Upper lobe of right lung (tissue), 1 donor: Measurements from ENCODE around the gene SUSD6. TPM values are rescaled to one million over a fixed set of nuclear protein-coding genes. Genes with fewer than 3 reads are reported as not detected.

Experiments
- ATAC-seq: fragments of 200-7000 bp; cut with Tn5 transposase; one replicate; pipeline ENCODE4 v1.9.1; 2020; ENCODE audit warnings: mild to moderate bottlenecking, moderate library complexity
- DNase-seq: peaks from one replicate; pipeline ENCODE4 v3.0.0-alpha.2; 2020
- H3K27ac ChIP-seq: fragments of 200-600 bp; one replicate; pipeline ENCODE4 v1.8.0; 2022
- H3K27me3 ChIP-seq: fragments of 200-600 bp; one replicate; pipeline ENCODE4 v1.8.0; 2022; ENCODE audit warnings: mild to moderate bottlenecking
- H3K36me3 ChIP-seq: fragments of 200-600 bp; one replicate; pipeline ENCODE4 v1.8.0; 2022
- H3K4me1 ChIP-seq: fragments of 200-600 bp; one replicate; pipeline ENCODE4 v1.8.0; 2022
- H3K4me3 ChIP-seq: fragments of 200-600 bp; one replicate; pipeline ENCODE4 v1.8.0; 2022; ENCODE audit warnings: mild to moderate bottlenecking
- H3K9me3 ChIP-seq: fragments of 200-600 bp; one replicate; pipeline ENCODE4 v1.8.0; 2022
- intact Hi-C: fragments of 100-400 bp; cut with DNase I; formaldehyde crosslinking; loops from one replicate; pipeline ENCODE4 v1.11.0; 2022
- total RNA-seq: library from RNA; stranded (reverse); fragmentation: NEBNext Ultra II Directional; extraction: Animal tissue kit (Norgen Biotek cat#: 25700); gene quantifications from one replicate; pipeline ENCODE4 v1.2.1, GENCODE V29; 2021
- TF ChIP-seq, protein P1 (sequence below): fragments of 200-600 bp; IDR thresholded peaks from one replicate; pipeline ENCODE4 v1.8.0; 2022; ENCODE audit warnings: antibody characterized with exemption
- donor health status: DM: no; HTN: yes; CAD: no; lungs with severe emphysema.

SUSD6 gene
- total RNA-seq, 1 donor from 2014 or later = 87.5 TPM

DNA sequence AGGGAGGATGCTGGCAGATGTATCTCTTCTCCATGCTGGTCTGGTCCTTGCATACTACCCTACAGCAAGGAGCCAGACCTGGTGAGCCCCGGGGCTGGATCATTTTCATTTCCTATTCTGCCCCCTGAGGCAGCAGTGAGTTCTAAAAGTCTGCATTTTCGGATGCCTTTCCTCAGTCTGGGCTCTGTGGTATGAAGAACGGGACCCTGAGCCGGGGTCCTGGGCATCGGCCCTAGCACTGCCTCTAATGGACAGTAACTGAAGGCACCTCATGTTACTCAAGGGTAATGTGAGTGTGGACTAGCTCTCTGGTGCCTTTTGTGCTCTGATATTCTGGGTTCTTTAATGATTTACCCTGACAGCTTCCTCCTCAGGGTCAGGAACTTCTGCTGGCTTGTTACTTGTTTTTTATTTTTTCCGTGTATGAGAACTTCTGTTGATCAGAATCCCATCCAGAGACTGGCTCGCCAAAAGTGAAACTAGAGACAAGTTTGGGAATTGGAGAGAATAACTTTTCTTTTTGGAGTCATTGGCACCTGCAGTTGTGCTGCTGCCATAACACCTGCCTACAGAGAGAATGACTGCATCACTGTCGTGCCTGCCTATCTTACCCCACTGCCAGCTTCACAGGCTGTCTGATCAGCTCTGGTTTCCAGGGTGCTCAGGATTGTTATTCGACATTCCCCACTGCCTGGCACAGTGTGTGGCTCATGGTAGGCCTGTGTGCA, 62.3 kb downstream of the SUSD6 start:
- ATAC-seq = peak; percentile 10
- no peaks in the 10 kb centered on the region for H3K9me3 ChIP-seq
- H3K4me1 ChIP-seq = peaks cover 72% of the 10 kb centered on the region
- no peak for DNase-seq
- no peak overlapping the region for H3K4me3 ChIP-seq
- H3K27me3 ChIP-seq = no peaks in the 10 kb centered on the region
- H3K27ac ChIP-seq = peak overlapping the region; percentile 51
- no peaks in the 10 kb centered on the region for H3K36me3 ChIP-seq
- TF ChIP-seq, protein P1, sequence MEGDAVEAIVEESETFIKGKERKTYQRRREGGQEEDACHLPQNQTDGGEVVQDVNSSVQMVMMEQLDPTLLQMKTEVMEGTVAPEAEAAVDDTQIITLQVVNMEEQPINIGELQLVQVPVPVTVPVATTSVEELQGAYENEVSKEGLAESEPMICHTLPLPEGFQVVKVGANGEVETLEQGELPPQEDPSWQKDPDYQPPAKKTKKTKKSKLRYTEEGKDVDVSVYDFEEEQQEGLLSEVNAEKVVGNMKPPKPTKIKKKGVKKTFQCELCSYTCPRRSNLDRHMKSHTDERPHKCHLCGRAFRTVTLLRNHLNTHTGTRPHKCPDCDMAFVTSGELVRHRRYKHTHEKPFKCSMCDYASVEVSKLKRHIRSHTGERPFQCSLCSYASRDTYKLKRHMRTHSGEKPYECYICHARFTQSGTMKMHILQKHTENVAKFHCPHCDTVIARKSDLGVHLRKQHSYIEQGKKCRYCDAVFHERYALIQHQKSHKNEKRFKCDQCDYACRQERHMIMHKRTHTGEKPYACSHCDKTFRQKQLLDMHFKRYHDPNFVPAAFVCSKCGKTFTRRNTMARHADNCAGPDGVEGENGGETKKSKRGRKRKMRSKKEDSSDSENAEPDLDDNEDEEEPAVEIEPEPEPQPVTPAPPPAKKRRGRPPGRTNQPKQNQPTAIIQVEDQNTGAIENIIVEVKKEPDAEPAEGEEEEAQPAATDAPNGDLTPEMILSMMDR = peak; percentile 15
- intact Hi-C loops = no loop called here

GRCh38 chr14:69674546-69675244, 63.3 kb downstream of the SUSD6 start:
- peaks cover 64% of the 10 kb centered on the region for H3K4me1 ChIP-seq
- intact Hi-C loops = no loop called here
- TF ChIP-seq, protein P1 = no peak
- no peak for DNase-seq
- peak overlapping the region; percentile 51 for H3K27ac ChIP-seq
- no peaks in the 10 kb centered on the region for H3K27me3 ChIP-seq
- H3K4me3 ChIP-seq = no peak overlapping the region
- no peak for ATAC-seq
- H3K36me3 ChIP-seq = no peaks in the 10 kb centered on the region
- H3K9me3 ChIP-seq = no peaks in the 10 kb centered on the region

DNA sequence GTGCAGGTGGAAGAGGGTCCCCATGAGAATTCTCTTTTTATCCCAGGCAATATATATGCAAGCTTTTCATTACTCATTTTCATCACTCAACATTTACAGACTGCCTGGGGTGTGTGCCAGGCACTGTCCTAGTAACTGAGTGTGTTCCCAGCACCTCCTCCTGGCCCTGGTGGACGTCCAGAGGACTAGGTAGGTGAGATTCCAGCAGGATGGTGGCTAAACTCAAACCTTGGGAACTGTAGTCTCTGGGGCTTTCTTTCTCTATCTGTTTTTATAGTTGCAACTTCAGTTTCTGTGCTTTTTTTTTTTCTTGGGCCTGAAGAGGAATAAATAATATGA, 63.8 kb downstream of the SUSD6 start:
- Histone ChIP-seq H3K4me1 (peaks cover 62% of the 10 kb centered on the region), H3K27ac (no peak overlapping the region), H3K4me3 (no peak overlapping the region), H3K9me3 (no peaks in the 10 kb centered on the region), H3K27me3 (no peaks in the 10 kb centered on the region), H3K36me3 (no peaks in the 10 kb centered on the region)
- intact Hi-C loops = no loop called here
- DNase-seq = no peak
- peak; percentile 39 for ATAC-seq
- TF ChIP-seq, protein P1 = no peak

DNA sequence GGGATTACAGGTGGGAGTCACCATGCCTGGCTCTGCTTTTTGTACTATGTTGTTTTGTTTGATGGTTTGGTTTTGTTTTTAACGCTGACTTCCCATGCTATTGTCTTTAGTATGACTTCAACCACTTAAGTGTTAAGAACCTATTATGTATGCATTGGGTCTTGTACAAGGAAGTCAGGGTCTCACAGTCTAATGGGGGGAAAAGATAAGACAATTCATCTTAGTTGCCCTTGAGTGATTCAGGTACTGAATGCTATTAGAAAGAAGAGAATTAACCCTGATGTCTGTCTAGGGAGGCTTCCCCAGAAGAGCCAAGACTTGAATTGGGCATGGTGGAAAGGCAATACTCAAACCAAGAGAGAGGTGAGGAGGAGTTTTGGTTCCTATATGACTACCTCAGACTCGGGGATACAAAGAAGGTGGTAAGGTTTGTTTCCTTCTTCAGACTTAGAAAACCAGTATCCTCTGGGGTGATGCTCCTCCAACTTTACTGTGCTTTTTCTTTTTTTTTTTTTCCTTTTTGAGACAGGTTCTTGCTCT, 64.6 kb downstream of the SUSD6 start:
- TF ChIP-seq, protein P1 = no peak
- peaks cover 62% of the 10 kb centered on the region for H3K4me1 ChIP-seq
- H3K9me3 ChIP-seq = no peaks in the 10 kb centered on the region
- intact Hi-C loops = no loop called here
- no peak overlapping the region for H3K4me3 ChIP-seq
- H3K27me3 ChIP-seq = no peaks in the 10 kb centered on the region
- no peak for ATAC-seq
- DNase-seq = no peak
- no peak overlapping the region for H3K27ac ChIP-seq
- no peaks in the 10 kb centered on the region for H3K36me3 ChIP-seq

DNA sequence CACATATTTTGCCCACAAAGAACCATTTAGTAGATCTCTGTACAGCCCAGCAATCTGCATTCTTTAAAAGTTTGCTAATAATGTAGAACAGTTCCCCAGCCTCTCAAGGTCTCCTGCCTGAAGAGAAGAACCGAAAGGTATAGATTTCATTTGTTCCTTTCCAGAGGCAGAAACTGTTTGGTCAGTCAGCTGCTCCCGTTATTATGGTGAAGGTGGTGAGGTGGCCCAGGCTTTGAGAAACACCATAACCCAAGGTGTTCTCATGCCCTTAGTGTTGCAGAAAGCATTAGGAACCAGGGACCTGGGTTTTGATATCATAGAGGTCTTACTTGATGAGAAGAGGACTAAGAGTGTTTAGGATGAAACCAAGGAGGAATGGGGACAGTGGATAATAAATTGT, 65.3 kb downstream of the SUSD6 start:
- H3K9me3 ChIP-seq = no peaks in the 10 kb centered on the region
- H3K36me3 ChIP-seq = no peaks in the 10 kb centered on the region
- no peak overlapping the region for H3K27ac ChIP-seq
- ATAC-seq = no peak
- intact Hi-C loops = no loop called here
- no peak for DNase-seq
- TF ChIP-seq, protein P1 = no peak
- peaks cover 58% of the 10 kb centered on the region for H3K4me1 ChIP-seq
- H3K27me3 ChIP-seq = no peaks in the 10 kb centered on the region
- no peak overlapping the region for H3K4me3 ChIP-seq
